Tibial artery (tissue), 4 donors: ENCODE data around the gene INO80E.

ENCODE experiments used
- DNase-seq, 2 donors: peaks; one replicate each; pipeline ENCODE4 v3.0.0-alpha.2; 2019
- H3K27ac ChIP-seq, 2 donors: fragments of 200-600 bp; sonication (generic) in 1 of 2; 1 replicate in 1 of 2; 2 replicates in 1 of 2; pipeline ENCODE4 v1.5.1; 2018 to 2019; ENCODE audit warnings: mild to moderate bottlenecking in 1 of 2
- H3K27me3 ChIP-seq, 2 donors: fragments of 200-600 bp; sonication (generic) in 1 of 2; one replicate each; pipeline versions ENCODE4 v1.5.1 to v1.6.0; 2016 to 2019
- H3K36me3 ChIP-seq, 3 donors: fragments of 200-600 bp; sonication (generic) in 2 of 3; one replicate each; pipeline ENCODE4 v1.5.1; 2016 to 2019; ENCODE audit warnings: mild to moderate bottlenecking in 2 of 3
- H3K4me1 ChIP-seq, 4 donors: fragments of 200-600 bp; sonication (generic) in 2 of 4; 1 replicate in 3 of 4; 2 replicates in 1 of 4; pipeline ENCODE4 v1.5.1; 2016 to 2019
- H3K4me3 ChIP-seq, 2 donors: fragments of 200-600 bp; sonication (generic) in 1 of 2; 1 replicate in 1 of 2; 2 replicates in 1 of 2; pipeline ENCODE4 v1.5.1; 2018 to 2019; ENCODE audit warnings: mild to moderate bottlenecking in 2 of 2
- H3K9me3 ChIP-seq, 3 donors: fragments of 200-600 bp; sonication (generic) in 1 of 3; one replicate each; pipeline ENCODE4 v1.5.1; 2016 to 2019
- intact Hi-C: fragments of 100-400 bp; cut with DNase I; formaldehyde crosslinking; loops from one replicate; pipeline ENCODE4 v1.15.0; 2023; ENCODE audit warnings: low total_unique reads
- TF ChIP-seq, protein P1 (sequence below), 2 experiments: fragments of 200-600 bp in 1 of 2; fragments of 450-650 bp in 1 of 2; IDR thresholded peaks; one replicate each; pipeline ENCODE4 v1.5.1; 2017 to 2019; ENCODE audit warnings: antibody characterized with exemption in 2 of 2, mild to moderate bottlenecking in 1 of 2, moderate library complexity in 1 of 2

INO80E gene

DNA sequence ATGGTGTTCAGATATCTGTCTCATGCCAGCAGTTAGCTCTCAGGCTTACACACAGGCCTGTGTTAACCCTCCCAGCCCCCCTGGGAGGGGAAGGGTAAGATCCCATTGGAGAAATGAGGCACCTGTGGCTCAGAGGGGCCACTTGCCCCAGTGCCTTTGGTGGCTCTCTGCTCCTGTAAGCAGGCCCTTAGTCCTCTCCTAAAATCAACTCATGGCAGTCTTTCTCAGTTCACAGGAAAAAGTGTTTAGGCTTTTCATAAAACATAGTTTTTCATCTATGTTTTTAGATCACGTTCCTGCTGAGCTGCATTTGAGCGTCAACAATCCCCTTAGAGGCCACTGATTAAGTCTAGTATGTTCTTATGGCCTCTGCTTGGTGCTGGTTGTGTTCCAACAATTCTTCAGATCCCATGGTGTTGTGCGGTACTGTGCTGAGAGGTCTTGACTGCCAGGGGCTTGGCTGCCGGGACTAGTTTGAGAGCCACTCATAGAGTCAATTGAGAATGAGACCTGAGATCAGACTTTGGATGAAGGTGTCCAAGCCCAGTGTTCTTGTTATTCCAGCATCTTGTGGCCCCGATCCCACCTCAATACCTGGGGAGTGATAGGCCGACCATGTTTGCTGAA, 11.8 kb upstream of the INO80E start:
- Histone ChIP-seq H3K4me3 (no peak overlapping the region), H3K27ac (no peak overlapping the region), H3K27me3 (no peaks in the 10 kb centered on the region), H3K9me3 (no peaks in the 10 kb centered on the region), H3K4me1 (no peaks in the 10 kb centered on the region), H3K36me3 (peaks cover 90 to 100% (median 99%) of the 10 kb centered on the region in 3 donors)
- no peak for DNase-seq
- TF ChIP-seq, protein P1, sequence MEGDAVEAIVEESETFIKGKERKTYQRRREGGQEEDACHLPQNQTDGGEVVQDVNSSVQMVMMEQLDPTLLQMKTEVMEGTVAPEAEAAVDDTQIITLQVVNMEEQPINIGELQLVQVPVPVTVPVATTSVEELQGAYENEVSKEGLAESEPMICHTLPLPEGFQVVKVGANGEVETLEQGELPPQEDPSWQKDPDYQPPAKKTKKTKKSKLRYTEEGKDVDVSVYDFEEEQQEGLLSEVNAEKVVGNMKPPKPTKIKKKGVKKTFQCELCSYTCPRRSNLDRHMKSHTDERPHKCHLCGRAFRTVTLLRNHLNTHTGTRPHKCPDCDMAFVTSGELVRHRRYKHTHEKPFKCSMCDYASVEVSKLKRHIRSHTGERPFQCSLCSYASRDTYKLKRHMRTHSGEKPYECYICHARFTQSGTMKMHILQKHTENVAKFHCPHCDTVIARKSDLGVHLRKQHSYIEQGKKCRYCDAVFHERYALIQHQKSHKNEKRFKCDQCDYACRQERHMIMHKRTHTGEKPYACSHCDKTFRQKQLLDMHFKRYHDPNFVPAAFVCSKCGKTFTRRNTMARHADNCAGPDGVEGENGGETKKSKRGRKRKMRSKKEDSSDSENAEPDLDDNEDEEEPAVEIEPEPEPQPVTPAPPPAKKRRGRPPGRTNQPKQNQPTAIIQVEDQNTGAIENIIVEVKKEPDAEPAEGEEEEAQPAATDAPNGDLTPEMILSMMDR (IDR thresholded peaks at IDR 0.05): no peak
- intact Hi-C loops: no loop called here

DNA sequence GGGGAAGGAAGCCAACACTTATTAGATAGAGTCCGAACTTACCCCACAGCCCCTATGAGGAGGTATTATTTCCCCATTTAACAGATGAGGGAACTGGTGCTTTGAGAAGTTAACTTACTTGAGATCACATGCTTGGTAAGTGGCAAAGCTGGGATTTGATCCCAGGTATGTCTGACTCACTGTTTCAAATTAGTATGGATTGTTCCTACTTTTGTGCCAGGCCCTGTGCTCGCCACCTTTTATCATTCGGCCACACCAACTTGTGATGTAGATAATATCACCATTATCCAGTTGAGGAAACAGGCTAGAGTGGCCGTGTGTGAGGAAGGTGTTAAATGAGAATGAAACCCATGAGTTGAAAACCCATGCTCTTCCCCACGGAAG, 11.3 kb upstream of the INO80E start:
- intact Hi-C loops: no loop called here
- no peak overlapping the region for H3K4me3 ChIP-seq
- TF ChIP-seq, protein P1 (IDR thresholded peaks at IDR 0.05): no peak
- peaks cover 85 to 100% (median 99%) of the 10 kb centered on the region in 3 donors for H3K36me3 ChIP-seq
- no peak overlapping the region for H3K27ac ChIP-seq
- DNase-seq: no peak
- no peaks in the 10 kb centered on the region for H3K27me3 ChIP-seq
- no peaks in the 10 kb centered on the region for H3K4me1 ChIP-seq
- H3K9me3 ChIP-seq: no peaks in the 10 kb centered on the region

DNA sequence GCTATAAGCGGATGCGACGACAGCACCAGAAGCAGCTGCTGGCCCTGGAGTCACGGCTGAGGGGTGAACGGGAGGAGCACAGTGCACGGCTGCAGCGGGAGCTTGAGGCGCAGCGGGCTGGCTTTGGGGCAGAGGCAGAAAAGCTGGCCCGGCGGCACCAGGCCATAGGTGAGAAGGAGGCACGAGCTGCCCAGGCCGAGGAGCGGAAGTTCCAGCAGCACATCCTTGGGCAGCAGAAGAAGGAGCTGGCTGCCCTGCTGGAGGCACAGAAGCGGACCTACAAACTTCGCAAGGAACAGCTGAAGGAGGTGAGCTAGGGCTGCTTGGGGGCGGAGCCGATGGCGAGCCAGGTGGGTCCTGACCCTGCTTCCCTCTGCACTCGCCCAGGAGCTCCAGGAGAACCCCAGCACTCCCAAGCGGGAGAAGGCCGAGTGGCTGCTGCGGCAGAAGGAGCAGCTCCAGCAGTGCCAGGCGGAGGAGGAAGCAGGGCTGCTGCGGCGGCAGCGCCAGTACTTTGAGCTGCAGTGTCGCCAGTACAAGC, 10.7 kb upstream of the INO80E start:
- Histone ChIP-seq H3K36me3 (peaks cover 80 to 100% (median 94%) of the 10 kb centered on the region in 3 donors), H3K27ac (no peak overlapping the region), H3K4me3 (no peak overlapping the region), H3K4me1 (no peaks in the 10 kb centered on the region), H3K9me3 (no peaks in the 10 kb centered on the region), H3K27me3 (no peaks in the 10 kb centered on the region)
- TF ChIP-seq, protein P1 (IDR thresholded peaks at IDR 0.05): no peak
- intact Hi-C loops: no loop called here
- DNase-seq: no peak

DNA sequence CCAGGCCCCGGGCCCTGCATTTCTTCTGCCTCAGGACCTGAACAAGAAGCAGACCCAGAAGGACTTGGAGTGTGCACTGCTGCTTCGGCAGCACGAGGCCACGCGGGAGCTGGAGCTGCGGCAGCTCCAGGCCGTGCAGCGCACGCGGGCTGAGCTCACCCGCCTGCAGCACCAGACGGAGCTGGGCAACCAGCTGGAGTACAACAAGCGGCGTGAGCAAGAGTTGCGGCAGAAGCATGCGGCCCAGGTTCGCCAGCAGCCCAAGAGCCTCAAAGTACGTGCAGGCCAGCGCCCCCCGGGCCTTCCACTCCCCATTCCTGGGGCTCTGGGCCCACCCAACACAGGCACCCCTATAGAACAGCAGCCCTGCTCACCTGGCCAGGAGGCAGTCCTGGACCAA, 9.8 kb upstream of the INO80E start:
- peaks cover 81 to 100% (median 94%) of the 10 kb centered on the region in 3 donors for H3K36me3 ChIP-seq
- intact Hi-C loops: no loop called here
- no peaks in the 10 kb centered on the region for H3K4me1 ChIP-seq
- TF ChIP-seq, protein P1 (IDR thresholded peaks at IDR 0.05): no peak
- H3K27ac ChIP-seq: no peak overlapping the region
- DNase-seq: no peak
- H3K9me3 ChIP-seq: no peaks in the 10 kb centered on the region
- H3K4me3 ChIP-seq: no peak overlapping the region
- H3K27me3 ChIP-seq: no peaks in the 10 kb centered on the region

DNA sequence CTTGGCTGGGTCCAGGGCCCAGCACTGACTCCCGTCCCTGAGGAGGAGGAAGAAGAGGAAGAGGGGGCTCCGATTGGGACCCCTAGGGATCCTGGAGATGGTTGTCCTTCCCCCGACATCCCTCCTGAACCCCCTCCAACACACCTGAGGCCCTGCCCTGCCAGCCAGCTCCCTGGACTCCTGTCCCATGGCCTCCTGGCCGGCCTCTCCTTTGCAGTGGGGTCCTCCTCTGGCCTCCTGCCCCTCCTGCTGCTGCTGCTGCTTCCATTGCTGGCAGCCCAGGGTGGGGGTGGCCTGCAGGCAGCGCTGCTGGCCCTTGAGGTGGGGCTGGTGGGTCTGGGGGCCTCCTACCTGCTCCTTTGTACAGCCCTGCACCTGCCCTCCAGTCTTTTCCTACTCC, 9.1 kb upstream of the INO80E start:
- DNase-seq: no peak
- peaks cover 76 to 100% (median 90%) of the 10 kb centered on the region in 3 donors for H3K36me3 ChIP-seq
- intact Hi-C loops: no loop called here
- no peak overlapping the region for H3K27ac ChIP-seq
- H3K27me3 ChIP-seq: no peaks in the 10 kb centered on the region
- H3K9me3 ChIP-seq: no peaks in the 10 kb centered on the region
- no peak overlapping the region for H3K4me3 ChIP-seq
- H3K4me1 ChIP-seq: no peaks in the 10 kb centered on the region
- TF ChIP-seq, protein P1 (IDR thresholded peaks at IDR 0.05): no peak
